MM.1S (cell line): Measurements from ENCODE around the gene ARHGEF19.
A peak's percentile ranks its signal among the peaks of the same experiment; 100 is the strongest.

Source experiments
- DNase-seq: peaks from one replicate; pipeline ENCODE4 v3.0.0-alpha.2; 2015
- H2AFZ ChIP-seq: fragments of 300-600 bp; sonication (generic); 2 replicates; pipeline ENCODE4 v1.6.0; 2016; ENCODE audit warnings: antibody characterized with exemption, low read length
- H3F3A ChIP-seq: fragments of 300-600 bp; sonication (generic); 2 replicates; pipeline ENCODE4 v1.6.1; 2016; ENCODE audit warnings: mild to moderate bottlenecking, antibody characterized with exemption, low read length, moderate library complexity, mixed read lengths; ENCODE audit not compliant: insufficient read depth
- H3K27ac ChIP-seq: fragments of 300-600 bp; sonication (generic); 2 replicates; pipeline ENCODE4 v1.5.1; 2016; ENCODE audit warnings: mild to moderate bottlenecking, low read length
- H3K27me3 ChIP-seq: fragments of 300-600 bp; sonication (generic); replicated peaks from 2 replicates; pipeline ENCODE4 v1.6.0; 2016; ENCODE audit warnings: low read length; ENCODE audit not compliant: insufficient read depth
- H3K36me3 ChIP-seq: fragments of 300-600 bp; sonication (generic); replicated peaks from 2 replicates; pipeline ENCODE4 v1.6.1; 2016; ENCODE audit warnings: mild to moderate bottlenecking, low read length, mixed read lengths; ENCODE audit not compliant: insufficient read depth
- H3K4me1 ChIP-seq: fragments of 300-600 bp; sonication (generic); 2 replicates; pipeline ENCODE4 v1.6.1; 2016; ENCODE audit warnings: low read length, mixed read lengths
- H3K4me2 ChIP-seq: fragments of 300-600 bp; sonication (generic); 2 replicates; pipeline ENCODE4 v1.6.0; 2016; ENCODE audit warnings: low read depth, low read length
- H3K4me3 ChIP-seq: fragments of 300-600 bp; sonication (generic); 2 replicates; pipeline ENCODE4 v1.5.1; 2016; ENCODE audit warnings: low read length, mixed read lengths
- H3K79me2 ChIP-seq: fragments of 300-600 bp; sonication (generic); 2 replicates; pipeline ENCODE4 v1.6.1; 2016; ENCODE audit warnings: mixed run types, low read length, mixed read lengths
- H3K9ac ChIP-seq: fragments of 300-600 bp; sonication (generic); 2 replicates; pipeline ENCODE4 v1.6.1; 2016; ENCODE audit warnings: low read length, mixed read lengths
- H3K9me2 ChIP-seq: fragments of 300-600 bp; sonication (generic); replicated peaks from 2 replicates; pipeline ENCODE4 v1.6.1; 2016; ENCODE audit warnings: mild to moderate bottlenecking, low read length, mixed read lengths; ENCODE audit not compliant: insufficient read depth
- H3K9me3 ChIP-seq: fragments of 300-600 bp; sonication (generic); replicated peaks from 2 replicates; pipeline ENCODE4 v1.6.1; 2016; ENCODE audit warnings: mild to moderate bottlenecking, low read length, mixed read lengths; ENCODE audit not compliant: insufficient read depth
- H4K20me1 ChIP-seq: fragments of 300-600 bp; sonication (generic); 2 replicates; pipeline ENCODE4 v1.6.1; 2016; ENCODE audit warnings: mild to moderate bottlenecking, low read length, moderate library complexity, mixed read lengths; ENCODE audit not compliant: insufficient read depth
- CTCF ChIP-seq: fragments of 300-600 bp; sonication (generic); IDR thresholded peaks from 2 replicates; pipeline ENCODE4 v1.5.1; 2016; ENCODE audit warnings: antibody characterized with exemption, low read length, mixed read lengths
- EZH2 ChIP-seq: fragments of 300-600 bp; sonication (generic); optimal IDR thresholded peaks from 2 replicates; pipeline ENCODE3; 2017; ENCODE audit warnings: low read depth, mild to moderate bottlenecking, antibody characterized with exemption, low read length, mixed read lengths
- EZH2phosphoT487 ChIP-seq: fragments of 300-600 bp; sonication (generic); IDR thresholded peaks from 2 replicates; pipeline ENCODE4 v1.6.1; 2018; ENCODE audit warnings: antibody characterized with exemption, low read length

ARHGEF19 gene

GRCh38 chr1:16206547-16207317 lies 5.7 kb downstream of the ARHGEF19 start:
- Histone ChIP-seq H3K4me3 (peak overlapping the region; percentile 65), H3K36me3 (no peaks in the 10 kb centered on the region), H2AFZ (peak overlapping the region; percentile 93)

DNA sequence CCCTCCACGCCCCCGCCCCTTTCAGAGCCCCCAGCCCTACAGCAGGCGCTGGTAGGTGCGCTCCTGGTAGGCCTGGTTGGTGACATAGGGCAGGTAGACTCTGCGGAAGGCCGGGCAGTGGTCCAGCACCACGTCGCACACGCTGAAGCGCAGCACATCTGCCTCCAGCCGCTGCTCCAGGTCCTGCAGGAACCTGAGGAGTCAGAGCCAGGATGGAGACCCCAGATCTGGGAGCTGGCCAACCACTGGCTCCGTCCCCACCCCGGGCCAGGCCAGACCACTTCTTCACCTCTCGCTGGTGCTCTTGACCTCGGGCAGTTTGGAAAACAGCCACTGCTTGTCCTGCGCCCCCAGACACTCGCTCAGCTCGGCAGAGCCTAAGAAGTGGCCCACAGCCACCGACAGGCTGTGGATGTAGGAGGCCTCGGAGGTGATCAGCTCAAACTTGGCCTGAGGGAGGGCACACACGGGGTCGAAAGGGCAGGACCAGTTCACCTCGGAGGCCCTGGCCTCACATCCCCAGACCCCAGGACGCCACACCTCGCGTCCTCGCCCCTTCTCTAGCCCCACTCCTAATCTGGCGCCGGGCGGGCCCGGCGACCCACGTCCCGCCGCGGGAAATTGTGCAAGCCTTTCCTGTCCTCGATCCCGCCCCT lies 6.4 kb downstream of the ARHGEF19 start:
- Histone ChIP-seq H3K36me3 (no peaks in the 10 kb centered on the region), H3K4me1 (no peaks in the 10 kb centered on the region; the same call in 1 of the 2 replicates), H4K20me1 (no peaks in the 10 kb centered on the region), H2AFZ (peak overlapping the region; percentile 75), H3K4me3 (peak overlapping the region; percentile 65), H3K9me3 (no peaks in the 10 kb centered on the region), H3K4me2 (peak overlapping the region; percentile 96), H3K27ac (no peak overlapping the region), H3K79me2 (no peaks in the 10 kb centered on the region), H3K27me3 (no peaks in the 10 kb centered on the region), H3F3A (peaks cover 4% of the 10 kb centered on the region; the same call in 1 of the 2 replicates), H3K9ac (peak overlapping the region; percentile 27; the same call in 1 of the 2 replicates), H3K9me2 (no peaks in the 10 kb centered on the region)
- TF ChIP-seq EZH2phosphoT487, result no peak
- no peak for TF ChIP-seq CTCF
- no peak for TF ChIP-seq EZH2
- DNase-seq, result no peak

More at GRCh38 chr1:16206547-16207317, 5.7 kb downstream of the ARHGEF19 start:
- H3K9me2 ChIP-seq, result no peaks in the 10 kb centered on the region
- TF ChIP-seq CTCF, result no peak
- no peak for TF ChIP-seq EZH2phosphoT487
- TF ChIP-seq EZH2, result no peak
- no peaks in the 10 kb centered on the region for H3K9me3 ChIP-seq
- H3K27ac ChIP-seq, result peak overlapping the region; percentile 79
- peaks cover 4% of the 10 kb centered on the region; the same call in 1 of the 2 replicates for H3F3A ChIP-seq
- H3K27me3 ChIP-seq, result no peaks in the 10 kb centered on the region
- DNase-seq, result peak; percentile 87
- peak overlapping the region; percentile 60 for H3K9ac ChIP-seq
- H3K79me2 ChIP-seq, result no peaks in the 10 kb centered on the region
- H4K20me1 ChIP-seq, result no peaks in the 10 kb centered on the region
- peak overlapping the region; percentile 96 for H3K4me2 ChIP-seq
- H3K4me1 ChIP-seq, result no peaks in the 10 kb centered on the region; the same call in 1 of the 2 replicates

DNA sequence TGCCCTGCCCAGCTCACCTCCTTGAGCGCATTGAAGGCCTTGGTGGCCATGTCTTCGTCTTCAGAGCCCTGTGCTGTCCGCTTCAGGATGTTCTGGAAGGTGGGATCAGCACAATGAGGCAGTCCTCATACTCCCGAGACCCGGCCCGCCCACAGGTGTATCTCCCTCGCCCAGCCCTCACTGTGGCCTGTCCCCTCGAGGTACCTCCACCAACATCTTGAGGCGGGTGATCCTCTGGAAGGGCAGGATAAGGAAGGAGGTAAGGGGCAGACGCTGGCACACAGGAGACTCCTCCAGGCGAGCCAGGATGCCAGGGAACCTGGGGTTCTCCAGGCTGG lies 7.1 kb downstream of the ARHGEF19 start:
- no peak for DNase-seq

More for the DNA sequence above, 7.1 kb downstream of the ARHGEF19 start:
- Histone ChIP-seq H3K36me3 (no peaks in the 10 kb centered on the region), H3K27ac (no peak overlapping the region), H2AFZ (no peak overlapping the region), H3K27me3 (no peaks in the 10 kb centered on the region), H3K4me2 (no peak overlapping the region), H3K79me2 (no peaks in the 10 kb centered on the region), H3K9me2 (no peaks in the 10 kb centered on the region), H3K9me3 (no peaks in the 10 kb centered on the region), H3K4me3 (no peak overlapping the region), H3K4me1 (no peaks in the 10 kb centered on the region; the same call in 1 of the 2 replicates), H4K20me1 (no peaks in the 10 kb centered on the region), H3K9ac (no peak overlapping the region), H3F3A (peaks cover 4% of the 10 kb centered on the region; the same call in 1 of the 2 replicates)
- TF ChIP-seq CTCF (no peak), EZH2 (no peak), EZH2phosphoT487 (no peak)
